Left ventricle myocardium inferior (tissue), 1 donor: ENCODE results near the gene SNRPF. TPM values are rescaled to one million over a fixed set of nuclear protein-coding genes. Genes with fewer than 3 reads are reported as not detected.

Experiments used
- DNase-seq: peaks from one replicate; pipeline ENCODE4 v3.0.0-alpha.2; 2020
- H3K27ac ChIP-seq: fragments of 200-600 bp; replicated peaks from 2 replicates; pipeline ENCODE4 v1.8.0; 2021
- H3K27me3 ChIP-seq: fragments of 200-600 bp; 2 replicates; pipeline ENCODE4 v1.8.0; 2021; ENCODE audit warnings: low read depth
- H3K36me3 ChIP-seq: fragments of 200-600 bp; 2 replicates; pipeline ENCODE4 v1.8.0; 2021
- H3K4me1 ChIP-seq: fragments of 200-600 bp; 2 replicates; pipeline ENCODE4 v1.8.0; 2021
- H3K4me3 ChIP-seq: fragments of 200-600 bp; 2 replicates; pipeline ENCODE4 v1.8.0; 2021; ENCODE audit warnings: mild to moderate bottlenecking, moderate library complexity
- H3K9me3 ChIP-seq: fragments of 200-600 bp; replicated peaks from 2 replicates; pipeline ENCODE4 v1.8.0; 2021
- intact Hi-C: fragments of 100-400 bp; cut with micrococcal nuclease; formaldehyde crosslinking; loops from one replicate; pipeline ENCODE4 v1.11.0; 2022
- total RNA-seq: library from RNA; stranded (reverse); fragmentation: NEBNext Ultra II Directional; extraction: Animal tissue kit (Norgen Biotek cat#: 25700); gene quantifications from one replicate; pipeline ENCODE4 v1.2.1, GENCODE V29; 2021
- TF ChIP-seq, protein P1 (sequence below): fragments of 200-600 bp; IDR thresholded peaks from 2 replicates; pipeline ENCODE4 v1.8.0; 2021; ENCODE audit warnings: antibody characterized with exemption, mild to moderate bottlenecking, borderline replicate concordance
- donor health status: DM: no; HTN: yes; CAD: no; lungs with severe emphysema.

Gene SNRPF
- total RNA-seq, 1 donor from 2014 or later: 10.7 TPM

DNA sequence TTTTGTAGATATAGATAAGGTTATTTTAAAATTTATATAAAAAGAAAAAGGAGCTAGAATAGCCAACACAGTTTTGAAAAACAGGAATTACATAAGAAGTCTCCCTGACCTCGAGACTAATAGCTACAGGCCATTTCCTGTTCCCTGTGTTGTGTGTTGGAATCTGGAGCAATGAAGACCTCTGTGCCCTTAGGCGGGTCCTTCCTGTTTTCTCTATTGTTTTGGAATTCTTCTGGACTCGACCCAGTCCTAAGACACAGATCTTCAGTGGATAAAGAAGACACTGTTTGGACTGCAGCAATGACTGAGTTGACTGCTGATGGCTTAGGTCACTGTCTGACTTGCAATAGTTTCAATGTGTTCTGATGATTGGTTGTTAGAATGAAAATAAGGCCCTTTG, 26.2 kb downstream of the SNRPF start:
- DNase-seq: no peak
- peak overlapping the region; percentile 60 for H3K27ac ChIP-seq
- no peak overlapping the region for H3K4me3 ChIP-seq
- H3K4me1 ChIP-seq: peaks cover 14% of the 10 kb centered on the region
- no peaks in the 10 kb centered on the region for H3K27me3 ChIP-seq
- TF ChIP-seq, protein P1, sequence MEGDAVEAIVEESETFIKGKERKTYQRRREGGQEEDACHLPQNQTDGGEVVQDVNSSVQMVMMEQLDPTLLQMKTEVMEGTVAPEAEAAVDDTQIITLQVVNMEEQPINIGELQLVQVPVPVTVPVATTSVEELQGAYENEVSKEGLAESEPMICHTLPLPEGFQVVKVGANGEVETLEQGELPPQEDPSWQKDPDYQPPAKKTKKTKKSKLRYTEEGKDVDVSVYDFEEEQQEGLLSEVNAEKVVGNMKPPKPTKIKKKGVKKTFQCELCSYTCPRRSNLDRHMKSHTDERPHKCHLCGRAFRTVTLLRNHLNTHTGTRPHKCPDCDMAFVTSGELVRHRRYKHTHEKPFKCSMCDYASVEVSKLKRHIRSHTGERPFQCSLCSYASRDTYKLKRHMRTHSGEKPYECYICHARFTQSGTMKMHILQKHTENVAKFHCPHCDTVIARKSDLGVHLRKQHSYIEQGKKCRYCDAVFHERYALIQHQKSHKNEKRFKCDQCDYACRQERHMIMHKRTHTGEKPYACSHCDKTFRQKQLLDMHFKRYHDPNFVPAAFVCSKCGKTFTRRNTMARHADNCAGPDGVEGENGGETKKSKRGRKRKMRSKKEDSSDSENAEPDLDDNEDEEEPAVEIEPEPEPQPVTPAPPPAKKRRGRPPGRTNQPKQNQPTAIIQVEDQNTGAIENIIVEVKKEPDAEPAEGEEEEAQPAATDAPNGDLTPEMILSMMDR: no peak
- intact Hi-C loops: no loop called here
- peaks cover 12% of the 10 kb centered on the region for H3K9me3 ChIP-seq
- no peaks in the 10 kb centered on the region for H3K36me3 ChIP-seq

DNA sequence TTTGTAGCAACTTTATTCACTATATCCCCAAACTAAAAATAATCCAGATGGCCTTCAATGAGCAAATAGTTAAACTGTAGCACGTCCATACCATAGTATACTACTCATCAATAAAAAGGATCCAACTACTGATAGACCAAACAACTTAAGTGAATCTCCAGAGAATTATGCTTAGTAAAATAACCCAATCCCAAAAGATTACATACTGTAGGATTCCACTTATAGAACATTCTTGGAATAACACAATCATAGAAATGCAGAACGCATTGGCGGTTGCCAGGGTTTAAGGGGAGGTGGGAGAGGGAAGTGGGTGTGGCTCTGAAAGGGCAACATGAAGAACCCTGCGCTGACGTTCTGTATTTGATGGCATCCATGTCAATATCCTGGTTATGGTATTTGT, 28.6 kb downstream of the SNRPF start:
- intact Hi-C loops: no loop called here
- TF ChIP-seq, protein P1: no peak
- no peaks in the 10 kb centered on the region for H3K27me3 ChIP-seq
- DNase-seq: no peak
- H3K4me1 ChIP-seq: peaks cover 4% of the 10 kb centered on the region
- H3K36me3 ChIP-seq: no peaks in the 10 kb centered on the region
- H3K27ac ChIP-seq: no peak overlapping the region
- H3K4me3 ChIP-seq: no peak overlapping the region
- peaks cover 12% of the 10 kb centered on the region for H3K9me3 ChIP-seq

DNA sequence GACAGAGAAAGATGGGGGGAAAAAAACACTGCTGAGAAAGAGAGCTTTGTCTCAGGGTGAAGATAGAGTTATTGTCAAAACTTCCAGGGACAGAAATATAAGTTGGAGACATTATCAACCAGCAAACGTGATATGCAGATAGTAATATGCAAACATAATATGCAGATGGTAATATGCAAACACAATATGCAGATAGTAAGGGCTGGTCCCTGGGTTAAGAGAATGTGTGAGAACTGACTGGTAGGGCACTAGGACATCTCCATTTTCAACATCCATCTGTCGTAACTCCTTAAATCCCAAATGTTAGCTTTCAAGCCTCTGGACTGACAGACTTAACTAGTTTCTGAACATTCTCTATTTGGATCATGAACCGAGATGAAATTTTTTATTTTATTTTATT, 32.2 kb downstream of the SNRPF start:
- intact Hi-C loops: no loop called here
- TF ChIP-seq, protein P1: no peak

DNA sequence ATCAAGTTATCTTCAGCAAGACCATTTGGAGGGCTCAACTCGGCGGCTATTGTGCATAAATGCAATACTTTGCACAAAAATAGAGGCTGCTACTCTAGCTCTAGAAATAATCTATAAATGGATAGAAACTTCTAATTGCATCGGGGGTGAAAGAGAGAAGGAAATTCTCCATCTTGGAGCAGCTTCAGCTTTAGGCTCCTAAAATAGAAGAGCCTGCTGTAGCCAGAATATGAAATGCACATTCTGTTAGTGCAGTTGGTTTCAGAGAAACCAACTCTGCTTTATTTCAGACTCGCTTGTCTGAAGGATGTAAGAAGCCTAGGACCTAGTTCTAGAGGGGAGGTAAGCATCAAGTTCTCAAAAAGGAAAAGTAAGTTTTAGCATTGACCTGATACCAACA, 38.1 kb downstream of the SNRPF start:
- intact Hi-C loops: no loop called here

More for the DNA sequence above, 32.2 kb downstream of the SNRPF start:
- Histone ChIP-seq H3K4me3 (no peak overlapping the region), H3K36me3 (no peaks in the 10 kb centered on the region), H3K9me3 (no peaks in the 10 kb centered on the region), H3K4me1 (no peaks in the 10 kb centered on the region), H3K27ac (no peak overlapping the region), H3K27me3 (no peaks in the 10 kb centered on the region)
- DNase-seq: no peak

DNA sequence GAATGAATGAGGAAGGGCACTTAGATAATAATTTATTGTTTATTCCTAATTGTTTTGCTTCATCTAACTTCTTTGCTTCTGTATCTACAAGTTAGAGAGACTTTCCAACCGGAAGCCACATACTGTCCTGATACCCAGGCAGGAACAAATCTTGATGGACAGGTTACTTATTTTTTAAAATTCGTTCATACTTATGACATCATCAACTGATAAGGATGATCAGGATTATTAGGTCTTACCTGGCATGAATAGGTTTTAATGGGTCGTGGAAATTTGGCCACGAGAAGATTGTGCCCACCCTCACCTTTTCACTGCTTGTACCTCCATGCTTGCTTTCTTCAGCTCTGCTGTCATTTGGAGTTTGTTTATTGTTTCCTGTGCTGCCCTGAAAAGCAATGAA, 39.3 kb downstream of the SNRPF start:
- no peaks in the 10 kb centered on the region for H3K36me3 ChIP-seq
- H3K4me1 ChIP-seq: no peaks in the 10 kb centered on the region
- H3K9me3 ChIP-seq: peaks cover 10% of the 10 kb centered on the region
- intact Hi-C loops: no loop called here
- DNase-seq: no peak
- no peak overlapping the region for H3K27ac ChIP-seq
- TF ChIP-seq, protein P1: no peak
- no peak overlapping the region for H3K4me3 ChIP-seq
- no peaks in the 10 kb centered on the region for H3K27me3 ChIP-seq

More for the DNA sequence above, 38.1 kb downstream of the SNRPF start:
- no peak overlapping the region for H3K27ac ChIP-seq
- H3K36me3 ChIP-seq: no peaks in the 10 kb centered on the region
- no peak overlapping the region for H3K4me3 ChIP-seq
- DNase-seq: no peak
- H3K4me1 ChIP-seq: no peaks in the 10 kb centered on the region
- H3K9me3 ChIP-seq: no peaks in the 10 kb centered on the region
- TF ChIP-seq, protein P1: no peak
- H3K27me3 ChIP-seq: no peaks in the 10 kb centered on the region

DNA sequence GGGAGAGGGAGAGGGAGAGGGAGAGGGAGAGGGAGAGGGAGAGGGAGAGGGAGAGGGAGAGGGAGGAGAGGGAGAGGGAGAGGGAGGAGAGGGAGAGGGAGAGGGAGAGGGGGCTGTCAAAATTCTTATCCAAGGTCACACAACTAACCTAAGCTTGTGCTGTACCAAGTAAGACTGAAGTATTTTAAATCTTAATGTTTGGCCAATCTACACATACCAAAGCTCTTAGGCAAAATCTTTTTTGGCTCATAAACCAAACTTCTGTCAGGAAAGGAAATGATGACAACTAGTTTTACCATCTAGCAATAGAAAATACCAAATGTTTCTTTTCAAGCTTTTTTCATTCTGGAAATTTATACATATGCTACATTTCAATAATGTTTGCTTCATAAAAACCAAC, 49.8 kb downstream of the SNRPF start:
- TF ChIP-seq, protein P1: no peak

More for the DNA sequence above, 49.8 kb downstream of the SNRPF start:
- H3K4me3 ChIP-seq: no peak overlapping the region
- no peaks in the 10 kb centered on the region for H3K36me3 ChIP-seq
- no peak overlapping the region for H3K27ac ChIP-seq
- no peak for DNase-seq
- intact Hi-C loops: no loop called here
- no peaks in the 10 kb centered on the region for H3K4me1 ChIP-seq
- peaks cover 11% of the 10 kb centered on the region for H3K27me3 ChIP-seq
- peaks cover 19% of the 10 kb centered on the region for H3K9me3 ChIP-seq
